ENCODE results near the gene BUB3. TPM values are rescaled to one million over a fixed set of nuclear protein-coding genes. Genes with fewer than 3 reads are reported as not detected.

Gene BUB3
- total and polyA plus RNA-seq, 2 experiments from 2014 or later, result 92.0 to 131 TPM

DNA sequence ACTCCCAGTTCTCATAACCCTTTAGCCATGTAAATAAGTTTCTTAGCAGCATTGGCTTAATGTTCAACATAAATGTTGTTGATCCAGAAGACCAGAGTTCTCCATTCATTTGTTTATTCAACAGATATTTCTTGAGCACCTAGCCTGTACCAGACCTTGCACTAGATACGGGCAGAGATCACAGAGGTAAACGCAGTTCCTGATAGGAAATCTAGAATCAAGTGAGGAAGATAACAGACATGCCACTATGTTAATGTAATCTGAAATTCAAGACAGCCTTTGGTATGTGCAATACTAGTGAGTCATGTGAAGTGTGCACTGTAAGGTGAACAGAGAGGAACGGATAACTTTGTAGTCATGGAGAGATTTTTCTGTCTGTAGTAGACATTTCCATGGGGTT lies 3.0 kb downstream of the BUB3 start:
- H3K9me2 ChIP-seq (replicated peaks; ENCODE audit: insufficient read depth), result no peaks in the 10 kb centered on the region
- DNase-seq (ENCODE audit: low spot score), result peak; percentile 32
- H4K20me1 ChIP-seq (ENCODE audit: insufficient read depth, poor library complexity, severe bottlenecking), result peaks cover 11% of the 10 kb centered on the region
- H3K27me3 ChIP-seq, result peaks cover 12% of the 10 kb centered on the region
- peaks cover 61% of the 10 kb centered on the region for H3K79me2 ChIP-seq
- peaks cover 6% of the 10 kb centered on the region for H3K4me1 ChIP-seq (ENCODE audit: insufficient read depth)
- peak overlapping the region; percentile 83 for H3K4me2 ChIP-seq
- H3K27ac ChIP-seq, result peak overlapping the region; percentile 6
- H2AFZ ChIP-seq, result no peak overlapping the region
- WGBS (ENCODE audit: low lambda C conversion rate, missing lambda C conversion rate), result 52% methylated on average over 3 of the region's 3 CpGs
- no peak for TF ChIP-seq EZH2phosphoT487 (IDR thresholded peaks at IDR 0.05; ENCODE audit: low read depth, severe bottlenecking, unreplicated experiment)
- TF ChIP-seq, protein P1, sequence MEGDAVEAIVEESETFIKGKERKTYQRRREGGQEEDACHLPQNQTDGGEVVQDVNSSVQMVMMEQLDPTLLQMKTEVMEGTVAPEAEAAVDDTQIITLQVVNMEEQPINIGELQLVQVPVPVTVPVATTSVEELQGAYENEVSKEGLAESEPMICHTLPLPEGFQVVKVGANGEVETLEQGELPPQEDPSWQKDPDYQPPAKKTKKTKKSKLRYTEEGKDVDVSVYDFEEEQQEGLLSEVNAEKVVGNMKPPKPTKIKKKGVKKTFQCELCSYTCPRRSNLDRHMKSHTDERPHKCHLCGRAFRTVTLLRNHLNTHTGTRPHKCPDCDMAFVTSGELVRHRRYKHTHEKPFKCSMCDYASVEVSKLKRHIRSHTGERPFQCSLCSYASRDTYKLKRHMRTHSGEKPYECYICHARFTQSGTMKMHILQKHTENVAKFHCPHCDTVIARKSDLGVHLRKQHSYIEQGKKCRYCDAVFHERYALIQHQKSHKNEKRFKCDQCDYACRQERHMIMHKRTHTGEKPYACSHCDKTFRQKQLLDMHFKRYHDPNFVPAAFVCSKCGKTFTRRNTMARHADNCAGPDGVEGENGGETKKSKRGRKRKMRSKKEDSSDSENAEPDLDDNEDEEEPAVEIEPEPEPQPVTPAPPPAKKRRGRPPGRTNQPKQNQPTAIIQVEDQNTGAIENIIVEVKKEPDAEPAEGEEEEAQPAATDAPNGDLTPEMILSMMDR (IDR thresholded peaks at IDR 0.05; ENCODE audit: poor library complexity), result no peak
- TF ChIP-seq EZH2 (IDR thresholded peaks at IDR 0.05; ENCODE audit: borderline replicate concordance), result no peak
- no peaks in the 10 kb centered on the region for H3K9me3 ChIP-seq (ENCODE audit: low read depth)
- no peak overlapping the region for H3K4me3 ChIP-seq
- H3K36me3 ChIP-seq (replicated peaks; ENCODE audit: insufficient read depth, low read depth), result peaks cover 3% of the 10 kb centered on the region

DNA sequence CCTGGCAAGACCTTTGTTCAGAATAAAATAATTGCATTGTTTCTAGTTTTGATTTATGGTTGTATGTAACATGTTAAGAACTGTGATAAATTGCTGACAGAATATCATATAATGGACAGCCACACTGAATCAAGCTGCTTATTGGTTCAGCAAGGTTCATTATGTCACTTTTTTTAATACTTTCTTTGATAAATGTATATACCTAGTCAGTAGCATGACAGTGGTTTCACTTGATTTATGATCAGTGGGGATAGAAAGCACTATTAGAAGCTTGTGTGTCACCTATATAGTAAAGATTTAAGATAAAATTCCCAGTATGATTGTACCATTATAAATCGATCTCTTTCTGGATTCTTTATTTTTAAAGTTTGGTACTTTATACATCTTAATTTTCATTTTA lies 4.5 kb downstream of the BUB3 start:
- no peak for DNase-seq (ENCODE audit: low spot score)
- peaks cover 3% of the 10 kb centered on the region for H3K36me3 ChIP-seq (replicated peaks; ENCODE audit: insufficient read depth, low read depth)
- H3K9me2 ChIP-seq (replicated peaks; ENCODE audit: insufficient read depth), result no peaks in the 10 kb centered on the region
- H3K4me2 ChIP-seq, result no peak overlapping the region
- peaks cover 6% of the 10 kb centered on the region for H3K4me1 ChIP-seq (ENCODE audit: insufficient read depth)
- H3K27me3 ChIP-seq, result no peaks in the 10 kb centered on the region
- no peak overlapping the region for H3K27ac ChIP-seq
- no peak overlapping the region for H3K4me3 ChIP-seq
- TF ChIP-seq EZH2 (IDR thresholded peaks at IDR 0.05; ENCODE audit: borderline replicate concordance), result no peak
- no peak for TF ChIP-seq EZH2phosphoT487 (IDR thresholded peaks at IDR 0.05; ENCODE audit: low read depth, severe bottlenecking, unreplicated experiment)
- H4K20me1 ChIP-seq (ENCODE audit: insufficient read depth, poor library complexity, severe bottlenecking), result peaks cover 11% of the 10 kb centered on the region
- H3K79me2 ChIP-seq, result peaks cover 61% of the 10 kb centered on the region
- WGBS (ENCODE audit: low lambda C conversion rate, missing lambda C conversion rate), result 95% methylated on average over 1 of the region's 1 CpG
- no peaks in the 10 kb centered on the region for H3K9me3 ChIP-seq (ENCODE audit: low read depth)
- H2AFZ ChIP-seq, result no peak overlapping the region

DNA sequence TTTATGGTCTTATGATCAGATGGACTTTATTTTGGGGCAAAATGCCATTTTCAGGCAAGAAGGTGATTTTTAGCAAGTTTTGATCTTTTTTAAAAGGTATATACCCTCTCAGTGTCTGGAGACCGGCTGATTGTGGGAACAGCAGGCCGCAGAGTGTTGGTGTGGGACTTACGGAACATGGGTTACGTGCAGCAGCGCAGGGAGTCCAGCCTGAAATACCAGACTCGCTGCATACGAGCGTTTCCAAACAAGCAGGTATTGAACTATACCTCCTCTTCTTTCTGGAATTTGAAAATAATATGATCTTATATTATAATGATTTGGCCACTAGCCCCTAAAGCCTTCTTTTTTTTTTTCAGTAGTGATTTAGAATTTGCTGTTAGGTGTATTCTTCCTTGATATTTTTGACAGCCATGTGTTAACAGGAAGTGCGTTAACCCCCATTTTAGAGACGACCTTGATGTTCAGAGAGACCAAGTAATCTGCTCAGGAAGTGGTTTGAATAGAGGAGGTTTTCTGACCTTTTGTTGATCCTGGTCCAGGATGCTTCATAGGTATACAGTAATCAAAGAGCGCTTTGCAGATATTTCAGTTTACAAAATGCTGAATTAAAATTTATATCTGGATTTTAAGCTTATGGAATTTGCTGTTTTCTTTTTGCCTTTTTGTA lies 6.2 kb downstream of the BUB3 start:
- H3K27me3 ChIP-seq, result no peaks in the 10 kb centered on the region
- no peak overlapping the region for H3K4me3 ChIP-seq
- H3K27ac ChIP-seq, result no peak overlapping the region
- 93% methylated on average over 11 of the region's 11 CpGs for WGBS (ENCODE audit: low lambda C conversion rate, missing lambda C conversion rate)
- no peak overlapping the region for H3K4me2 ChIP-seq
- H3K9me2 ChIP-seq (replicated peaks; ENCODE audit: insufficient read depth), result no peaks in the 10 kb centered on the region
- peaks cover 3% of the 10 kb centered on the region for H3K36me3 ChIP-seq (replicated peaks; ENCODE audit: insufficient read depth, low read depth)
- H4K20me1 ChIP-seq (ENCODE audit: insufficient read depth, poor library complexity, severe bottlenecking), result peaks cover 11% of the 10 kb centered on the region
- H3K9me3 ChIP-seq (ENCODE audit: low read depth), result no peaks in the 10 kb centered on the region
- no peak for TF ChIP-seq EZH2 (IDR thresholded peaks at IDR 0.05; ENCODE audit: borderline replicate concordance)
- no peak for TF ChIP-seq EZH2phosphoT487 (IDR thresholded peaks at IDR 0.05; ENCODE audit: low read depth, severe bottlenecking, unreplicated experiment)
- TF ChIP-seq, protein P1 (IDR thresholded peaks at IDR 0.05; ENCODE audit: poor library complexity), result no peak
- DNase-seq (ENCODE audit: low spot score), result no peak
- no peak overlapping the region for H2AFZ ChIP-seq
- peaks cover 57% of the 10 kb centered on the region for H3K79me2 ChIP-seq
- H3K4me1 ChIP-seq (ENCODE audit: insufficient read depth), result peaks cover 3% of the 10 kb centered on the region

DNA sequence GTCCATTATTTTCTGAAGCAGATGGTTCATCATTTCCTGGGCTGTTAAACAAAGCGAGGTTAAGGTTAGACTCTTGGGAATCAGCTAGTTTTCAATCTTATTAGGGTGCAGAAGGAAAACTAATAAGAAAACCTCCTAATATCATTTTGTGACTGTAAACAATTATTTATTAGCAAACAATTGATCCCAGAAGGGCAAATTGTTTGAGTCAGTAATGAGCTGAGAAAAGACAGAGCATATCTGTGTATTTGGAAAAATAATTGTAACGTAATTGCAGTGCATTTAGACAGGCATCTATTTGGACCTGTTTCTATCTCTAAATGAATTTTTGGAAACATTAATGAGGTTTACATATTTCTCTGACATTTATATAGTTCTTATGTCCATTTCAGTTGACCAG lies 10.1 kb downstream of the BUB3 start:
- Histone ChIP-seq H3K36me3 (replicated peaks; ENCODE audit: insufficient read depth, low read depth) (peaks cover 3% of the 10 kb centered on the region), H4K20me1 (ENCODE audit: insufficient read depth, poor library complexity, severe bottlenecking) (peaks cover 3% of the 10 kb centered on the region), H3K9me3 (ENCODE audit: low read depth) (no peaks in the 10 kb centered on the region), H3K4me2 (no peak overlapping the region), H2AFZ (no peak overlapping the region), H3K4me3 (no peak overlapping the region), H3K79me2 (peaks cover 22% of the 10 kb centered on the region), H3K27ac (no peak overlapping the region), H3K9me2 (replicated peaks; ENCODE audit: insufficient read depth) (no peaks in the 10 kb centered on the region), H3K27me3 (no peaks in the 10 kb centered on the region), H3K4me1 (ENCODE audit: insufficient read depth) (no peaks in the 10 kb centered on the region)
- WGBS (ENCODE audit: low lambda C conversion rate, missing lambda C conversion rate), result 93% methylated on average over 2 of the region's 2 CpGs
- TF ChIP-seq EZH2 (IDR thresholded peaks at IDR 0.05; ENCODE audit: borderline replicate concordance), result no peak
- no peak for TF ChIP-seq EZH2phosphoT487 (IDR thresholded peaks at IDR 0.05; ENCODE audit: low read depth, severe bottlenecking, unreplicated experiment)
- TF ChIP-seq, protein P1 (IDR thresholded peaks at IDR 0.05; ENCODE audit: poor library complexity), result no peak
- DNase-seq (ENCODE audit: low spot score), result no peak

Measured in hepatocyte (in vitro differentiated cells).